ENCODE data around the gene STAM2.

STAM2 gene

GRCh38 chr2:152068226-152068625 is 107.3 kb downstream of the STAM2 start:
- DNase-seq = no peak

- no peak for DNase-seq
Observed at GRCh38 chr2:152067823-152068222, 107.7 kb downstream of the STAM2 start.

Measured in 8988T (cell line).